GM12872 (cell line): ENCODE results near the gene SMO.
A peak's percentile ranks its signal among the peaks of the same experiment; 100 is the strongest.

Experiments used
- CTCF ChIP-seq: IDR thresholded peaks from 3 replicates; pipeline ENCODE4 v1.5.1; 2011; ENCODE audit warnings: low read depth, mild to moderate bottlenecking, low read length, moderate library complexity; ENCODE audit not compliant: insufficient read depth

SMO gene

GRCh38 chr7:129213828-129214227 is 25.4 kb downstream of the SMO start:
- peak; percentile 50 for TF ChIP-seq CTCF

GRCh38 chr7:129218514-129219062 is 30.2 kb downstream of the SMO start:
- TF ChIP-seq CTCF = peak; percentile 89

GRCh38 chr7:129222064-129222463 is 33.6 kb downstream of the SMO start:
- TF ChIP-seq CTCF = no peak

GRCh38 chr7:129224251-129225205 is 36.1 kb downstream of the SMO start, which contains the start of gene AHCYL2:
Gene AHCYL2, plus strand, starts transcription at chr7:129225030.
- TF ChIP-seq CTCF = no peak

- no peak for TF ChIP-seq CTCF
Observed at GRCh38 chr7:129225206-129225930, 36.9 kb downstream of the SMO start.

GRCh38 chr7:129225931-129226572 is 37.6 kb downstream of the SMO start:
- no peak for TF ChIP-seq CTCF
